COLO668 (cell line): ENCODE results near the gene BLACAT1.
"Not testable (repeated sequence)": the region's sequence is repeated elsewhere in the genome, so short reads cannot be mapped to it uniquely, and the experiment has no call there.

ENCODE experiments used
- DNase-seq: peaks from one replicate; lab custom pipeline; 2025; ENCODE audit not compliant: unreplicated experiment; lab: John Stamatoyannopoulos, UW

BLACAT1 gene

GRCh38 chr1:205442051-205442725 lies 13.7 kb downstream of the BLACAT1 start:
- peak; percentile 54 for DNase-seq

DNA sequence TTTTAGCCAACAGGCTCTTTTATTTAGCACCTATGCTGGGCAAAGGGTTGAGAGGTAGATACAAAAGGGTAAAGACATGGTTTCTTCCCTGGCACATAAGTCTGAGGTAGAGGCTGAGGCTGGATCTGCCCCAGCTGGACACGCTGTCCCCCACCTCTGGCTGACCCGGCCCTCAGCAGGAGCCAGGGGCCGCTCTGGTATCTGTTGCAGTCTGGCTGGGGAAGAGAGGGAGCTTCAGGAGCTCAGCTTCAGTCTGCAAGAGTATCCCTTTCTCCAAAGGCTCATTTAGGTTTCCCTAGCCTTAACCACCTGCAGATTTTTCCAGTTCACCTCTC lies 14.2 kb downstream of the BLACAT1 start:
- no peak for DNase-seq

DNA sequence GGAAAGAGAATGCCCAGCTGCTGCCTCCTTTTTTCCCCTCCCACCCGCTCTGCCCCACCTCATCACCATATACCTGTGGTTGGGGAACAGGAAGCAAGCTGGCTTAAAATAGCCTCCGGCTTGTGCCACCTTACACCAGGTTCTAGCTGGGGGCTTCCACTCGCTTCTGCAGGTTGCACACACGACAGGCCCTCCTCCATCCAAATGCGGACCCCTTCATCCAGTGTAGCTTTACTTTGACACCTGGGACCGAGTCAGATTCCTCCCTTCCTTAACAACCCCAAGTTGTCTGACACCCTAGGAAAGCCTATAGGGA lies 14.6 kb downstream of the BLACAT1 start:
- DNase-seq: no peak

DNA sequence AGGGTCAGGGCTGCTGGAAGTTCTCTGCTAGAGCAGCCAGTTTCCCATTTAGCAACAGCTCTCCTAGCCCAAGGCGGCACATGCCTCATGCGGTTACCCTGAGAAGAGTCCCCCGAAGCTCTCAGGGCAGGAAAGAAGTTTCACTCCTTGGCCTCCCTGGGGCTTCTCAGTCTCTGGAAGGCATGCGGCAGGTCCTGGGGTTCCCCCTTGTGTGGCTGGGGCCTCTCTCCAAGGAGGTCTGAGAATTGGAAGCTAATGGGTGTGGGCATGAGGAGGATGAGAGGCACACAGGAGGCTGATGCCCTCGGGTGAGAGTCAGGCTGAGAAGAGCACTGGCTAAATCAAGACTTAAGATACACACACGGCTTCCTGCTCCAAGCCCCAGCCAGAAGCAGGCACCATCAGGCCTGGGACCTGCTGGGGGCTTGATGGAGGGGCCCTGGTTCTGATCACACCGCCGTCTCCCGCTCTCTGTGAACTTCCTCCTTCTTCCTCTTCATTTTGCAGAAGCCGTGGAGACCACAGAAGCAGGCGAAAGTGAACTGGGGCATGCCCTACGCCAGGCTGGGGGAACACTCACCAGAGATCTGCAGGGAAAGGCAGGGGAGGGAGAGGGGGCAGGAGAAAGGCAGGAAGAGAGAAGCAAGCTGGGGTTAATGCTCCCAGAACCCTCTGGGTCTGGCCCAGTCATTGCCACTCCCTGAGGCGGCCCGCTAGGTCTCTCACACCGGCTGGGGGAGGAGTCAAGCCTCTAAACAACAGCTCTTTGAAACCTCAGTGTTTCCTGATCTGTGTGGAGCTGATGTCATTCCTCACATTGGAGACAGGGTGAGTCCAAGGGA lies 15.1 kb downstream of the BLACAT1 start:
- DNase-seq: peak; percentile 95

DNA sequence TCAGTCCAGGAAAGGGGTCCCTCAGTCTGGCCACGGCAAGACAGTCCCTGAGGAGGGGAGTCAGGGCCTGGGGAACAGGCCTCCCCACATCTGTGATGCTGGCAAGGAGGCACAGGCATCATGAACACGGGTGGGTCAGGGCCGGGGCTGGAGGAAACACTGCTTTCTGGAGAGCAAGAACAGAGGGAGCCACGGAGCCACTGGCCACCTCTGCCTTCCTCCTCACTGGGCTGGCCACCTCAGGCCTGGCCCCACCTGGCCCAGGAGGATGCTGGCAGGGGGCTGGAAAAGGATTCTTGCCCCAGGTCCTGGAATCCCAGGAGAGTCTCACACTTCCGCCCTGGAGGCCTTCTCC lies 15.7 kb downstream of the BLACAT1 start:
- no peak for DNase-seq

DNA sequence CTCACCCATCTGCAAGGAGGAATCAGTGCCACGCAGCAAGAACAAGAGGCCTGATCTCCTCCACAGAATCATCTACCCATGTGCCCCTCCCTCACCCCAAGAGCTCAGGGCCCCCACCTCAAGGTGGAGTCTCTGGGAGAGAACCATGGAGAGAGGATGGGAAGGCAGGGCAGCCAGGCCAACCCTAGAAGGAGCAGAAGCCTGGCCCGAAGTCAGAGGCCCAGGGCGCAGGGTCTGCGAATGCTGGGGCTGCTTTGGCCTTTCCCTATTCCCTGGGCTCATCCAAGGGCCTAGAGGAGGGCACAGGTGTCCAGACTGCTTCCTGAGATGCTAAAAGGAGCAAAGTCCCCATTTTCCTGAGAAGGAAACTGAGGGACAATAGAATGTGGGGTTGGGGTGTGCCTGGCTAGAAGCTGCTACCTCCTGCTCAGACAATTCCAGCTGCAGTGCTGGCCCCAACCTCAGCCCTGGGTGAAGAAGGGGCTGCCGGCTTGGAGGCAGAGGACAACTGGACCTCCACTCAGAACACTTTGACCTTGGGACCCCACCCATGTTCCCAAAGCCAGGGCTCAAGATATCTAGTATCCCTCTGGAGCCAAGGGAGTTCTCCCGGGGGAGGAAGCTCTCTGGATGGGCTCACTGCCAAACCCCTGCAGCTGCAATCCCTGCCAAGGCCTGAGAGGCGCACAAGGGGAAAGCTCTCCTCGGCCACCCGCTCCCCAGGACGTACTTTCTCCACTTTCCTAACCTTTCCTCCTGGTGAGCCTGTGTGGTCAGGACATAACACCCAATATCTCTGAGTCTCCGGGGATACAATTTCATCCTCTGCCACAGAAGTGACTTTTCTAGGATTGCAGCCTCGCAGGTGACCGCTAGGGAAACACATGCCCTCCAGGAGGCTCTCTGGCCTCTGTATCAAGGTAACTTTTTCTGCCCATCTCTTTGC lies 17.4 kb downstream of the BLACAT1 start:
- DNase-seq: peak; percentile 85

DNA sequence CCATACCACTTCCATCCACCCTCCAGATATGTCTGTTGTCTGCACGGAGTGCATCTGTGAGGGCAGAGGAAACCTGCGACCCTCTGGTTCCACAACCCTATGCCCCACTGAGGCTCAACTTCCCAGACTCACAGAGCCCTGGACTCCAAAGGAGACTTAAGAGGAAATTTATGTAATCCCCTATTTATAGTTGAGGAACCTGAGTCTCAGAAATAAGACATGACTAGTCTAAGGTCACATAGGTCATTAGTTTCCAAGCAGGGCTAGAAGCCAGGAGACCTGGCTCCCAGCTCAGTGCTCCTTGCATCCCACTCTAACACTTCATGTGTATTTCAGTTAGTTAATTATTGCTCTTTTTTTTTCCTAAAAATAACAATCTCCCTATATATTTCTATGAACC lies 18.3 kb downstream of the BLACAT1 start:
- no peak for DNase-seq

- no peak for DNase-seq
Measured at GRCh38 chr1:205436776-205437410, 19.0 kb downstream of the BLACAT1 start.

DNA sequence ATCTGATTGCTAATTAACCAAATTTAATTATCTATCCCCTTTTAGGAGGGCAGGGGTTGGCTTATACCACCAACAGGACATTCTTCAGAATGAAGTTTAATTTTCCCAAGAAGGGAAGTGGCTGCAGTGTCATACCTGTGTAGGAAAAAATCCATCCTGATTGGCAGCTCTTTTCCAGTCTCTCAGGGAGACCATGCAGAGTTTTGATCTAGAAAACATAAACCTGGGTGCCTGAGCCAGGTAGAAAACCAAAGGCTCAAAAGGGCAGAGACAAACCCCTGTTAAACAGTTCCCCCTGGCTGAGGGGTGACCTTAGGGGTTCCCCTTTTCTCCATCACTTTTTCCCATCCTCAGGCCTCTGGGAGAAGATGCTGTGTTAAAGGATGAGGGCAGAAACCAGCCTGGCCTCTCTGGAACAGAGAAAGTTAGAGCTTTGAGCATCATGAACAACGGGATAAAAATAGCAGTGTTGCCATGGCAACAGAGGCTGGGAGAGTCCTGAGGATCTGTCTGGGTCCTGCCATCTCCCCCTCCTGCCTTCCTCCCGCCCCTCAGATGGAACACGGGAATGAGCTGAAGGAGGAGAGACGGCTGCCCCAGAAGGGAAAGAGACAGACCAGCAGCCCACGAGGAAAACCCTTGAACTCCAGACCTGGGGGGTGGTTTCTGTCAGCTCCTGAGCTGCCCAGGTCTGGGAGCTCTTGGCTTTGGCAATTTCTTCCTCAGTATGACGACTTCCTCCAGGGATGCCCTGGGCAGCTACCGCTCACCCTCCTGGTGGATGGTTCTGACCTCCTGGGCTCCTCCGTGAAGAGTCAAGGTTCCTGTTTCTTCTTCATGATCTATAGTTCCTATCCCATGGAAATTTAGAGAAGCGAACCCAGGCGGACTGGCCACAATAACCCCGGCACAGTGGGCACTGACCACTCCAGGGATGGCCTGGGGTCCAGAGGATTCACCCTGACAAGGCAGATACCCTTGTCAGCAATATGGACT lies 20.0 kb downstream of the BLACAT1 start:
- DNase-seq: no peak

- DNase-seq: no peak
Measured at GRCh38 chr1:205434738-205435137, 21.1 kb downstream of the BLACAT1 start.

- not testable (repeated sequence) for DNase-seq
Measured at GRCh38 chr1:205432692-205433091, 23.2 kb downstream of the BLACAT1 start.

- DNase-seq: no peak
Measured at GRCh38 chr1:205432116-205432515, 23.7 kb downstream of the BLACAT1 start.

DNA sequence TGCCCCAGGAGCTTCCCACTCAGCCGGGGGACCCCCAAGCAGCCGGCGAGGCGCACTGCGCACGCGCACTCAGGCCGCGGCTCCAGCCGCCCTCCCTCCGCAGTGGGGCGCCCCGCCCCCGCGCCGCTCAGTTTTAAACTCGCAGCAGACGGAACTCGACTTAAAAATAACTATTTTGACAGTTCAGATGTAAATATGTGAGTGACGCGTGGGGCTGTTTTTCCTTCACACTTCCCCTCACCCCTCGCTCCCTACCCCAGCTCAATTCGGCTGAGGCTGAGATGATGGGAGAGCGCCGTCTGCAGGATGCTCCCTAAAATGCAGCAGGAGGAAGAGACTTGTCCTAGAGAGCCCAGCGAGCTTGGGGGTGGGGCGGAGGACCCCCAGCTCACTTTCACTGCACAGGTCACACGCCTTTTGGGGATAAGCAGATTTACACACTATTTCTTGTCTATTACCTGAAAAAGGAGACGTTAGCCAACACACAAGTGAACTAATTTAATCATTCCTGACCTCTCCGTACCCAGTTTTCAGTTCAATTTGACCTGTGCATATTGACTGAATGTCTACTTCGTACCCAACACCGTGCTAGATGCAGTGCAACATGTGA lies 25.0 kb downstream of the BLACAT1 start:
- peak; percentile 64 for DNase-seq

- no peak for DNase-seq
Measured at GRCh38 chr1:205429762-205430695, 25.8 kb downstream of the BLACAT1 start.

- DNase-seq: no peak
Measured at GRCh38 chr1:205424901-205425600, 30.8 kb downstream of the BLACAT1 start.

GRCh38 chr1:205423814-205424399 lies 31.9 kb downstream of the BLACAT1 start:
- DNase-seq: no peak

GRCh38 chr1:205422993-205423642 lies 32.7 kb downstream of the BLACAT1 start:
- peak; percentile 50 for DNase-seq
